HG02870 (cell line): ENCODE results near the gene ACTR1A.
"Not testable (repeated sequence)": the region's sequence is repeated elsewhere in the genome, so short reads cannot be mapped to it uniquely, and the experiment has no call there.

Experiments used
- ATAC-seq: cut with Tn5 transposase; IDR thresholded peaks from one replicate; pipeline ENCODE4 v1.9.1; 2021; ENCODE audit warnings: mild to moderate bottlenecking, moderate library complexity; ENCODE audit not compliant: unreplicated experiment

ACTR1A gene

GRCh38 chr10:102517553-102517952 is 15.0 kb upstream of the ACTR1A start:
- ATAC-seq, result no peak

- ATAC-seq, result no peak
Measured at GRCh38 chr10:102515724-102516123, 13.2 kb upstream of the ACTR1A start.

GRCh38 chr10:102514487-102515311 is 12.2 kb upstream of the ACTR1A start:
- no peak for ATAC-seq

- no peak for ATAC-seq
Measured at GRCh38 chr10:102511583-102512274, 9.2 kb upstream of the ACTR1A start.

GRCh38 chr10:102509387-102509786 is 6.9 kb upstream of the ACTR1A start:
- ATAC-seq, result no peak

- ATAC-seq, result no peak
Measured at GRCh38 chr10:102508506-102508905, 6.0 kb upstream of the ACTR1A start.

- ATAC-seq, result no peak
Measured at GRCh38 chr10:102507521-102507920, 5.0 kb upstream of the ACTR1A start.

- no peak for ATAC-seq
Measured at GRCh38 chr10:102505462-102506115, 3.1 kb upstream of the ACTR1A start.

GRCh38 chr10:102504976-102505300 is 2.4 kb upstream of the ACTR1A start:
- no peak for ATAC-seq

- ATAC-seq, result no peak
Measured at GRCh38 chr10:102504179-102504975, 1.9 kb upstream of the ACTR1A start.

GRCh38 chr10:102503264-102504178 is 1.0 kb upstream of the ACTR1A start, which contains the start of gene SUFU:
SUFU (plus strand) TSS chr10:102503972; CDS start chr10:102504153, 181 bp downstream.
- peak; percentile 60 for ATAC-seq

GRCh38 chr10:102502029-102502336 is 529 bp downstream of the ACTR1A start:
- ATAC-seq, result peak; percentile 66

- no peak for ATAC-seq
Measured at GRCh38 chr10:102501201-102502028, 1.1 kb downstream of the ACTR1A start.

GRCh38 chr10:102500686-102501085 is 1.8 kb downstream of the ACTR1A start:
- ATAC-seq, result not testable (repeated sequence)

GRCh38 chr10:102499356-102499755 is 3.2 kb downstream of the ACTR1A start:
- no peak for ATAC-seq

GRCh38 chr10:102497545-102497944 is 5.0 kb downstream of the ACTR1A start:
- ATAC-seq, result no peak

- ATAC-seq, result no peak
Measured at GRCh38 chr10:102493771-102494170, 8.7 kb downstream of the ACTR1A start.

- ATAC-seq, result no peak
Measured at GRCh38 chr10:102492983-102493382, 9.5 kb downstream of the ACTR1A start.

- no peak for ATAC-seq
Measured at GRCh38 chr10:102492344-102492939, 10.1 kb downstream of the ACTR1A start.
